Astrocyte of the hippocampus (primary cell): Measurements from ENCODE around the gene ATF7.

Experiments used
- DNase-seq: peaks from one replicate; pipeline ENCODE4 v3.0.0; 2011; ENCODE audit warnings: low read depth, low spot score

The ATF7 gene

GRCh38 chr12:53500776-53501614 is 125.2 kb downstream of the ATF7 start, which contains the start of gene TARBP2:
Gene TARBP2, plus strand, starts transcription at chr12:53501283. Its CDS starts 126 bp downstream, at chr12:53501409.
- DNase-seq: peak; percentile 99

DNA sequence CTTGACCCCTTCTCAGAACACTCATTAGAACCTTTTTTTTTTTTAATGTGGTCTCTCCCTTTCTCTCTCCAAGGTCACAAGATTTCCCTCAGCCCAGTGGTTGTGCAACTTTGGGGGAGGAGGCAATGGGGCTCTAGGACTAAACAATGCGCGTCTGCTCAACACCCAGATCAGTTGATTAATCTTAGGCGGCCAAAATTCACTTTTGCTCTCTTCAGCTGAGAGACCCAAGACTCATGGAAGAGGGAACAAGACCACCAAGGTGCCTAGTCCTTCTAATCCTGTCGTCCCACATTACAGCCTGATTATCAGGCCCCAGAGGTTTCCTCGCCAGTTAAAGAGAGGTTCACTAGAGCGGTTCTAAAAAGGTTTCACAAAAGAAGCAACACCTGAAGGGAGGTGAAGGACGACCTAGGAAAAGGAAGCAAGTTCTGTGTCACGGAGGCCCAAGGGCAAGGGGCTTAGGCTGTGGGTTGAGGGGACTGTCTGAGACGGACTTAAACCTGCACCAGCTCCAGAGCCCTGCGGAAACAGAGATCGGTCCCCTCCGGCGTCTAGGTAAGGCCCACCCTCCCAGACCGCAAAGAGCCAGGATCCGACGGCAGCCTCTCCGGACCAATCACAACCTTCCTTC is 125.9 kb downstream of the ATF7 start:
- DNase-seq: peak; percentile 55

DNA sequence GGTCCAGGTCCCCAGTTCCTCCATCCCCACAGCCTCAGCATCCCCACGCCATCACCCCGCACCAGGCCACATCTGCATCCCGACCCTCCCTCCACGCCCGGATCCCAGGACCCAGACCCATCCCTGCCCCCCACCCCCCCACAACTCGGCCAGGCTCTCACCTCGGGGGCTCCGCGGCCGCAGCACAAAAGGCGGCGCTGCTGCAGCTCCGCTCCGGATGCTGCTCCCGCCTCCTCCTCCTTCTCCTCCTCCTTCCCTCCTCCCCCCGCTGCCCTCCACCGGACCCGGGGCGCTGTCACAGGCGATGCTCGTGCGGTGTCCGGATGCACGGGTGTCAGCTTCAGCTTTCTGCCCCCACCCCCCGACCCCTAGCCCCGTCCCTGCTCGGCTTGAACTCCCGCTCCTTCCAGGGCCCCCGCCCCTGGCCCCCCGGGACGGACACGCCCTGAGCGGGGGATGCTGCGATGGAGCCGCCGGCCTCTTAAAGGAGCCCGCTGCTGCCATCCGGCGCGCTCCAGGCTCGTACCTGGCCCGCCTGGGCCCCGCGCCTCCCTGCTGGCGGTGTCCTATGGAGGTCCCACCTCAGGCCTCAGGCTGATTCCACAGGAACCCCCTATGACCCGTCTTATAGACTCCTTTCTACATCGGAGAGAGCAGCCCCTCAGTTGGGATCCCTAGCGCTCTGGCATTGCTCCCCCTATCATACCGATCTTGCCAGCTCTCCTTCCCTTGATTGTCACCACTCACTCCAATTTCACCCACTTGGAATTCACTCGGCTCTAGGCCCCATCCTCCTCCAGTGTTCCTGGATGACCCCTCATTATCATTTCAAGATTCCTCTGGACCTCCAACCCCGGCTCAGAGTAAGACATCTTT is 126.7 kb downstream of the ATF7 start, which contains the start of gene MAP3K12:
TSS of gene MAP3K12 (minus strand) at position 193 of the 876 bp plus-strand sequence. CDS start 12,067 bp downstream, outside the sequence.
- peak; percentile 79 for DNase-seq

GRCh38 chr12:53498235-53498630 is 127.9 kb downstream of the ATF7 start:
- no peak for DNase-seq

DNA sequence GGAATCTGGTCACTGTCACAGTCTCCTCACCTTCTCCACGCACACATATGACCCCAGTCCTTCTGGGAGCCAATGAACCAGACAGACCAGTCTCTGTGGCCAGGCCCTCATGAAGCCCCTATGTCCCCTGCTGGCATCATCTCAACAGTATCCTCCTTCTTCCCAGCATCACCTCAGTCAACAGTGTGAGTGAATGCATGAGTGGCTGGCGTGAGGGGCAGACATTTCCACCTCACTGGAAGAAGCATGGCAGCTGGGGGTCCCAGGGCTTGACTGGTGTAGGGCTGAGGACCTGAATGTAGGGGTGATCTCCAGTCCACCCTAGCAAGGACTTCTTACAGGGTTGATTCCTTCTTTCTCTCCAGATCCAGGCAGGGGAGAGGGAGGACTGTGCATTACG is 128.7 kb downstream of the ATF7 start:
- no peak for DNase-seq

DNA sequence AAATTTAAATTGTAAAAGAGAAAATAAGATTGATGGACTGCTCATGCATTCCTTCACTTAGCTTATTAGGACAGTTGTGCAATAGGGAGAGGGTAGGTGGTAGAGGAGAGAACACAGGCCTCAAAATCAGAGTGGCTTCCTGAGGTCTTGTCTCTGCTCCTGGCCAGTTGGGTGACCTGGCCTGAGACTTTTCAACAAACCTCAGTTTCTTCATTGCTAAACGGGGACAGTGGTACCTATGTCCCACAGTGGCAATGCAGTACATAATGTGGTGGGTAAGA is 129.5 kb downstream of the ATF7 start:
- no peak for DNase-seq

GRCh38 chr12:53495903-53496751 is 130.1 kb downstream of the ATF7 start:
- DNase-seq: peak; percentile 39

GRCh38 chr12:53493610-53494391 is 132.4 kb downstream of the ATF7 start:
- no peak for DNase-seq

DNA sequence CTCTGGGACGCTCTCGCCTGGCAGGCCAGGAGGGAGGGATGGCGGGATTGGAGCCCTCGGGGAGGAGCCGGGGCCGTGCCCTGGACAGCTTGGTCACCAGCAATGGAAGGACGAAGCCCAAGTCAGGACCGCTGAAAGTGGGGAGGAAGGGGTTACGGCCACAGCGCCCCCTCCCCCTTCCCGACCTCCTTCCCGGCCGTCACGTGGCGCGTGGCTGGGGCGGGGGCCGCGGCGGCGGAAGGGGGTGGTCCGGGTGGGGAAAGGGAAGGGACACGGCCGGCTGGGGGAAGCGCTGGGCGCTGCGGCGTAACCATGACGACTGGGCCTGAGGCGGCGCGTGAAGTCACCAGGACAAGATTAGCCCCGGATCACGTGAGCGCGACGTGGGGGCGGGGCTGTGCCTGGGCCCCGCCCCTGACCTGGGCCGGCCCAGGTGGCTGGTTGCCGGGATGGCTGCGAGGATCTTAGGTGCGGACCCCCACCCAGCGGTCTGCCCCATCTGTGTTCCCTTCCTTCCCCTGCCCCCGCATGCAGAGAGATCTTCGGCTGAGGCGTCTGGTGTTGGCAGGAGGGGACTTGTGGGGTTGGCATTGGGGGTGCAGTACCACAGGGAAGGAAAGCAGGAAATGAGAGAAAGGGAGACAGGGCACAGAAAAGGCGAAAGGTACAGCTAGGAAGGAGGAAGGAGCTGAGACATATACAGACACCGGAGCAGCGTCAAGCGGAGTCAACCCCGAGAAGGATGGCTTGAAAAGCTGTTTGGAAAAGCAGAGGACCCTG is 133.2 kb downstream of the ATF7 start:
- peak; percentile 96 for DNase-seq

DNA sequence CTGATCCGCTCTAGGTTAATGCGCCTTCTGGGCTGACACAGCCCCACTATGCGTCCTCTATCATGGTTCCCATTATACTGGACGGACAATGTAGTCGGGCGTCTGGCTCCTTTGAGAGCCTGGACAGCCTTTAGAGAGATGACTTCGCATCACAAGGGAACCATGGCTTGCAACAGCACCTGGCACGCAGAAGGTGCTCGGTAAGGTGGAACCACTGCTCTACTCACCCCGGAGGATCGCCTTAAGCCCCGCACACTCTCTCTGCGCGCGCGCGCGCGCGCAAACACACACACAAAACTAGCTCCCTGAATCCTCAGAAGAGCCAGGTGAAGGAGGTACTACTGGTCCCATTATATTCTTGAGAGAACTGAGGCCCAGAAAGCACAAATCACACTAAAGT is 134.0 kb downstream of the ATF7 start:
- peak; percentile 24 for DNase-seq

DNA sequence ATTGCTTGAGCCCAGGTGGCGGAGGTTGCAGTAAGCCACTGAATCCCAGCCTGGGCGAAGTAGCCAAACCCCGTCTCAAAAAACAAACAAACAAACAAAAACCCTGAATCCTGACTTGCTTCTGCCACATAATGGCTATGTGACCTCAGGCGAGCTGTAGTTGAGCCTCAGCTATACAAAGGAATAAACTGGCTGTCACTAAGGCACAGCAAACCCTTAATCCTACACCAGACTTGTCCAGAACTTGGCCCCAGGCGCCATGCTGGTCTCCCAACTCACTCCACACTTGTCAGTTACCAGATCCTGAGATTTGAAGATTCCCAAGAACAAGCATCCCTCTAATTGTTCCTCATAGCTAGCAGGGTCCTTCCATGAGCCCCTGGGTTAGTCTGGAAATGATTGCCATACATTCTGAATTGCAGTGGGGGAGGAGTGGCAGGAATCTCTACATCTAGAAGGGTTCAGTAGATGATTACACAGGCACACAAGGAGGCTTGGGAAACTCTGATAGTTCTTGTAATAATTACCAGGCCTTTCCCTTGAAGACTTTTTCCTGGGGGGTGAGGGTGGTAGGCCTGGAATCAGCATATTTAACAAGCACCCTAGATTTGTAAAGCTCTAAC is 136.8 kb downstream of the ATF7 start:
- DNase-seq: no peak

GRCh38 chr12:53486736-53487487 is 139.3 kb downstream of the ATF7 start:
- DNase-seq: no peak

GRCh38 chr12:53485955-53486735 is 140.0 kb downstream of the ATF7 start:
- no peak for DNase-seq

- DNase-seq: no peak
Measured at GRCh38 chr12:53484686-53485575, 141.3 kb downstream of the ATF7 start.

DNA sequence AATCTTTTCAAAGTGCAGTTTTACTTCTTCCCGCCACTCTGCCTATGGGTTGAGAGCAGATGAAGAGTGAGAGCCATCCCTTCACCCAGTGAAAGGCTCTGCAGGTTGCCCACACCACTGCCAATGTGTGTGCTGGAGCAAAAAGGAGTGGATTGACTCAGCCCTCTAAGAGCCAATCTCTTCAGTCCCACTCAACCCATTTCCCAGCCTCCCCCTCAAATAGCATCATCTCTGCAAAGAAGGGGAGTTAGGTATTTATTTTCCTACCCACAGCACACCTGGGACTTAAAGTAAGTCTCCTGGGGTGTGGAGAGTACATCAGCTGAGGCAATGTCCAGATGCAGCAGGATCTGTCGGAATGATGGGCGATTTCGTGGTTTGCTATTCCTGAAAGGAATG is 142.2 kb downstream of the ATF7 start:
- no peak for DNase-seq

DNA sequence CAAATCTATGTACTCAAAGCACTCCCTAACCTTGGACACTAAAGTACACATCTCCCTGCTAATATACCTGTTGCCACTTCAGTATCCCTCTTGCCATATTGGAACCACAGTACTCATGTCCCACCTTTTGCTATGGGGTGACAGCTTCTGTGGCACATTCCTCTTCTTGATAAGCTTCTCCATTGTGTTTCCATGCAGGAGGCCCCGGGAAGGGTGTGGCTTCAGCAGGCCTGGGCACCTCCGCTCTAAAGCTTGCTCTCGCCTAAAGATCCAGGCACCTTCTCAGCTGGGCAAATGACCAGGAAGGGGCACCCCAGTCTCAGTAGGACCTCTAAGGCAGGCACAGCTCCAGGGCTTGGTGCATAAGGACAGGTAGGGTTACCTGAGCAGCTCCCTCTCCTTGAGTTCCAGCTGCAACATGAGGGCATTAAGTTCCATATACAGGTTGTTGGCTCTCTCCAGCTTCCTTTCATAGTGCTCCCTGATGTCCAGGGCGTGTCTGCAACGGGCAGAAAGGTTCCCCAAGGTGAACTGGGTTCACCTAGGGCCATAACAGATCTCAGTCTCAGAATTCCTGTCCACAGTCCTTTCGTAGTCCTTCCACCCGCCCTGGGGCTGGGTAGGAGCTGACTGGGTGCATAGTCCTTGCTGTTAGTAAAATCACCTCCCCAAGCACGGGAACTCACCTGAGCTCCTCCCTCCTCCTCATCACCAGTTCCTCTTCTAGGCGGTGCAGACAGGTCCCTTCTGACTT is 142.8 kb downstream of the ATF7 start:
- no peak for DNase-seq
